Vagina (tissue), 2 donors: Measurements from ENCODE around the gene GALNT2. TPM values are rescaled to one million over a fixed set of nuclear protein-coding genes. Genes with fewer than 3 reads are reported as not detected.

ENCODE experiments used
- DNase-seq, 2 donors: peaks; one replicate each; pipeline ENCODE4 v3.0.0-alpha.2; 2017; ENCODE audit errors: extremely low spot score in 2 of 2
- H3K27ac ChIP-seq: fragments of 200-600 bp; sonication (generic); one replicate; pipeline ENCODE4 v1.5.1; 2019
- H3K27me3 ChIP-seq: fragments of 200-600 bp; sonication (generic); one replicate; pipeline ENCODE4 v1.5.1; 2019
- H3K36me3 ChIP-seq, 2 donors: fragments of 200-600 bp; sonication (generic); one replicate each; pipeline ENCODE4 v1.5.1; 2017 to 2019
- H3K4me1 ChIP-seq: fragments of 200-600 bp; sonication (generic); one replicate; pipeline ENCODE4 v1.5.1; 2019
- H3K4me3 ChIP-seq, 2 donors: fragments of 200-600 bp; sonication (generic); 1 replicate in 1 of 2; 2 replicates in 1 of 2; pipeline ENCODE4 v1.5.1; 2016 to 2019
- H3K9me3 ChIP-seq: fragments of 200-600 bp; sonication (generic); one replicate; pipeline ENCODE4 v1.5.1; 2019
- CTCF ChIP-seq, 3 experiments: fragments of 450-650 bp in 2 of 3; fragments of 200-600 bp in 1 of 3; sonication (generic) in 1 of 3; IDR thresholded peaks; one replicate each; pipeline ENCODE4 v1.5.1; 2017 to 2019; ENCODE audit warnings: antibody characterized with exemption in 3 of 3, mild to moderate bottlenecking in 2 of 3, moderate library complexity in 2 of 3
- POLR2A ChIP-seq, 2 donors: fragments of 450-650 bp; IDR thresholded peaks; one replicate each; pipeline ENCODE4 v1.6.1; 2017; ENCODE audit warnings: antibody characterized with exemption in 2 of 2, mild to moderate bottlenecking in 2 of 2, moderate library complexity in 2 of 2
- POLR2AphosphoS5 ChIP-seq, 2 donors: sonication (generic); formaldehyde crosslinking; IDR thresholded peaks; one replicate each; pipeline ENCODE4 v1.9.0; 2017; ENCODE audit warnings: antibody characterized with exemption in 2 of 2, mild to moderate bottlenecking in 2 of 2, low read depth in 1 of 2; ENCODE audit not compliant: insufficient read depth in 1 of 2
- intact Hi-C: fragments of 100-400 bp; cut with DNase I; formaldehyde crosslinking; loops from one replicate; pipeline ENCODE4 v1.15.1; 2023
- total RNA-seq: library from RNA; depleted of rRNA; stranded (reverse); fragments of >200 nt; gene quantifications from one replicate; pipeline ENCODE4 v1.2.3, GENCODE V29; 2016

Gene GALNT2
- total RNA-seq, 1 donor from 2014 or later: 51.6 TPM

DNA sequence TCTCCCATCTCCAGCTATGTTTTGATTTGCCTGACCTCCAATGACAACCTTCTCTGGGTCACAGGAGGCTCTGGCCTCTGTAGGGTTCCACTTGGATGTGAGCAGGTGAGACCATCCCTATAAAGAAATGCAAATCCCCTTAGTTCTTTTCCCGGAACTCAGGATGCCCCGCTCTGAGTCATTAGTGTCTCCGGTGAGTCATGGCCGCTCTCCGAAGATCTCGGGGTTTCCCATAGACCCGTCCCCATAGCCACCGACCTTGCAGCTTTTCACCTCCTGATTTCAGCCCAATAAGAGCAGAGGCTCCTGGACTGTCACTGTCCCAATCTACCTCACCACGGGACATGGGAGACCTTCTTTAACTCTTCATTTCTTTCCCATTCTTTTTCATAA, 260.9 kb downstream of the GALNT2 start:
- TF ChIP-seq POLR2A (IDR thresholded peaks at IDR 0.05) (no peak), POLR2AphosphoS5 (IDR thresholded peaks at IDR 0.05; ENCODE audit: insufficient read depth in 1 of 2, low read depth in 1 of 2) (no peak), CTCF (IDR thresholded peaks at IDR 0.05) (no peak)

DNA sequence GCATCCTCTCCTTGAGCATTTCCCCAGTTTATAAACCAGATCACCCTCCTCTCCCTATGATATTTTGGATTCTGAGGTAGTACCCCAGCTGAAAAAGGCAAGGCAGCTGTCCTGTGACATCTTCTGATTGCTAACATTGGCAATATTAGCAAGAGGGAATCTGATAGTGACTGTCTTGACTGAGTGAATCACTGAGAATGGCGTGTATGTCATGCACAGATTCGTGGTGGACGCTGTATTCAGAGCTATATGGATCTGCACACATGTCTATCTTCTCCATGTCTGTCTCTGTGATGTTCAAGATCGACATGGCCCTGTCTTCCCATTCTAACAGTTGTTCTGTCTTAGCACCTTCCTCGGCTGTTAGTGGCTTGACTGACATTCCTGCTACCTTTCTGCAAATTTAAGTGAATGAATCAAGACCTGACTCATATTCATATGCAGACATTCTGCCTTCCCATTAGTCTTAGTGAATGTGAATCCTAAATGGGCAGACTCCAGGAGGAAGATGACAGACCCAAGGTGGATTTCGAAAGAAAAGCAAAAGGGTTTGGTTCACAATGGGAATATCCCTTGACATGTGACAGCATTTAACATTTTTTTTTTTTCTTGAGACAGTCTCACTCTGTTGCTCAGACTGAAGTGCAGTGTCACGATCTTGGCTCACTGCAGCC, 261.4 kb downstream of the GALNT2 start:
- Histone ChIP-seq H3K27me3 (no peaks in the 10 kb centered on the region), H3K9me3 (no peaks in the 10 kb centered on the region), H3K4me3 (no peak overlapping the region), H3K4me1 (no peaks in the 10 kb centered on the region), H3K36me3 (no peaks in the 10 kb centered on the region), H3K27ac (no peak overlapping the region)
- no peak for DNase-seq
- intact Hi-C loops: no loop called here
- no peak for TF ChIP-seq CTCF (IDR thresholded peaks at IDR 0.05)
- no peak for TF ChIP-seq POLR2AphosphoS5 (IDR thresholded peaks at IDR 0.05; ENCODE audit: insufficient read depth in 1 of 2, low read depth in 1 of 2)
- TF ChIP-seq POLR2A (IDR thresholded peaks at IDR 0.05): no peak

More for the DNA sequence above, 260.9 kb downstream of the GALNT2 start:
- H3K9me3 ChIP-seq: no peaks in the 10 kb centered on the region
- H3K27ac ChIP-seq: no peak overlapping the region
- no peaks in the 10 kb centered on the region for H3K4me1 ChIP-seq
- no peak overlapping the region for H3K4me3 ChIP-seq
- DNase-seq: no peak
- H3K27me3 ChIP-seq: no peaks in the 10 kb centered on the region
- no peaks in the 10 kb centered on the region for H3K36me3 ChIP-seq
- intact Hi-C loops: no loop called here

- intact Hi-C loops: no loop called here
- DNase-seq: no peak
- no peak overlapping the region for H3K4me3 ChIP-seq
- TF ChIP-seq CTCF (IDR thresholded peaks at IDR 0.05): no peak
- no peaks in the 10 kb centered on the region for H3K27me3 ChIP-seq
- H3K4me1 ChIP-seq: no peaks in the 10 kb centered on the region
- H3K27ac ChIP-seq: no peak overlapping the region
- H3K9me3 ChIP-seq: no peaks in the 10 kb centered on the region
- no peaks in the 10 kb centered on the region for H3K36me3 ChIP-seq
Observed at GRCh38 chr1:230330157-230330556, 263.1 kb downstream of the GALNT2 start.
